Mucosa of rectum (tissue), 2 donors: Measurements from ENCODE around the gene NSD1.

Experiments
- H3K27ac ChIP-seq, 2 donors: one replicate each; pipeline ENCODE4 v1.7.0; 2013; ENCODE audit warnings: inconsistent platforms in 2 of 2, low read depth in 2 of 2, low read length in 2 of 2
- H3K27me3 ChIP-seq, 2 donors: one replicate each; pipeline ENCODE4 v1.7.0; 2013; ENCODE audit warnings: low read length in 2 of 2; ENCODE audit not compliant: control insufficient read depth in 2 of 2, insufficient read depth in 2 of 2
- H3K36me3 ChIP-seq, 2 donors: one replicate each; pipeline ENCODE4 v1.7.0; 2013; ENCODE audit warnings: low read length in 2 of 2; ENCODE audit not compliant: control insufficient read depth in 2 of 2, insufficient read depth in 2 of 2
- H3K4me1 ChIP-seq, 2 donors: one replicate each; pipeline ENCODE4 v1.7.0; 2013; ENCODE audit warnings: low read length in 2 of 2, mild to moderate bottlenecking in 1 of 2; ENCODE audit not compliant: control insufficient read depth in 2 of 2, insufficient read depth in 2 of 2
- H3K4me3 ChIP-seq, 2 donors: one replicate each; pipeline ENCODE4 v1.7.0; 2013; ENCODE audit warnings: low read length in 2 of 2
- H3K9ac ChIP-seq, 2 donors: one replicate each; pipeline ENCODE4 v1.7.0; 2013; ENCODE audit warnings: low read length in 2 of 2, low read depth in 1 of 2, mild to moderate bottlenecking in 1 of 2
- H3K9me3 ChIP-seq, 2 donors: one replicate each; pipeline ENCODE4 v1.7.0; 2013; ENCODE audit warnings: low read length in 2 of 2; ENCODE audit not compliant: control insufficient read depth in 2 of 2
- donor health status: healthy.
- donor health status: Normal muscosa, but diverticular disease.

NSD1 gene

GRCh38 chr5:177189965-177190364, 56.4 kb downstream of the NSD1 start:
- H3K27ac ChIP-seq = no peak overlapping the region
- H3K4me1 ChIP-seq = peaks cover 0 to 4% of the 10 kb centered on the region in 2 donors
- no peaks in the 10 kb centered on the region for H3K27me3 ChIP-seq
- no peak overlapping the region for H3K9ac ChIP-seq
- peaks cover 8 to 12% of the 10 kb centered on the region in 2 donors for H3K36me3 ChIP-seq
- H3K4me3 ChIP-seq = no peak overlapping the region
- H3K9me3 ChIP-seq = no peaks in the 10 kb centered on the region

- H3K27me3 ChIP-seq = no peaks in the 10 kb centered on the region
- H3K4me3 ChIP-seq = no peak overlapping the region
- no peaks in the 10 kb centered on the region for H3K4me1 ChIP-seq
- no peak overlapping the region for H3K27ac ChIP-seq
- peaks cover 21 to 27% of the 10 kb centered on the region in 2 donors for H3K36me3 ChIP-seq
- no peak overlapping the region for H3K9ac ChIP-seq
- no peaks in the 10 kb centered on the region for H3K9me3 ChIP-seq
These were observed 60.7 kb downstream of the NSD1 start for GRCh38 chr5:177194268-177194667.

GRCh38 chr5:177195307-177195952, 61.9 kb downstream of the NSD1 start:
- Histone ChIP-seq H3K4me1 (no peaks in the 10 kb centered on the region), H3K27me3 (no peaks in the 10 kb centered on the region), H3K9ac (no peak overlapping the region), H3K36me3 (peaks cover 21 to 32% of the 10 kb centered on the region in 2 donors), H3K27ac (no peak overlapping the region), H3K4me3 (no peak overlapping the region), H3K9me3 (no peaks in the 10 kb centered on the region)

GRCh38 chr5:177198738-177199137, 65.2 kb downstream of the NSD1 start:
- Histone ChIP-seq H3K9ac (no peak overlapping the region), H3K27me3 (no peaks in the 10 kb centered on the region), H3K4me3 (no peak overlapping the region), H3K9me3 (no peaks in the 10 kb centered on the region), H3K27ac (no peak overlapping the region), H3K36me3 (peaks cover 16 to 43% of the 10 kb centered on the region in 2 donors), H3K4me1 (no peaks in the 10 kb centered on the region)

GRCh38 chr5:177204281-177204680, 70.7 kb downstream of the NSD1 start:
- Histone ChIP-seq H3K4me3 (no peak overlapping the region), H3K27me3 (no peaks in the 10 kb centered on the region), H3K9me3 (no peaks in the 10 kb centered on the region), H3K27ac (no peak overlapping the region), H3K9ac (no peak overlapping the region), H3K36me3 (peaks cover 24 to 42% of the 10 kb centered on the region in 2 donors), H3K4me1 (no peaks in the 10 kb centered on the region)

- no peak overlapping the region for H3K4me3 ChIP-seq
- no peak overlapping the region for H3K27ac ChIP-seq
- H3K36me3 ChIP-seq = peaks cover 41 to 44% of the 10 kb centered on the region in 2 donors
- no peak overlapping the region for H3K9ac ChIP-seq
- H3K4me1 ChIP-seq = no peaks in the 10 kb centered on the region
- no peaks in the 10 kb centered on the region for H3K27me3 ChIP-seq
- H3K9me3 ChIP-seq = no peaks in the 10 kb centered on the region
These were observed 76.0 kb downstream of the NSD1 start for GRCh38 chr5:177209610-177210009.

- Histone ChIP-seq H3K4me1 (no peaks in the 10 kb centered on the region), H3K27me3 (no peaks in the 10 kb centered on the region), H3K36me3 (peaks cover 37 to 38% of the 10 kb centered on the region in 2 donors), H3K9me3 (no peaks in the 10 kb centered on the region), H3K4me3 (no peak overlapping the region), H3K9ac (no peak overlapping the region), H3K27ac (no peak overlapping the region)
These were observed 78.7 kb downstream of the NSD1 start for GRCh38 chr5:177212242-177212641.

GRCh38 chr5:177220576-177220975, 87.0 kb downstream of the NSD1 start:
- H3K9me3 ChIP-seq = no peaks in the 10 kb centered on the region
- H3K27ac ChIP-seq = no peak overlapping the region
- no peaks in the 10 kb centered on the region for H3K4me1 ChIP-seq
- H3K27me3 ChIP-seq = no peaks in the 10 kb centered on the region
- H3K36me3 ChIP-seq = peaks cover 0 to 7% of the 10 kb centered on the region in 2 donors
- H3K4me3 ChIP-seq = no peak overlapping the region
- no peak overlapping the region for H3K9ac ChIP-seq

- no peak overlapping the region for H3K9ac ChIP-seq
- no peaks in the 10 kb centered on the region for H3K9me3 ChIP-seq
- no peaks in the 10 kb centered on the region for H3K27me3 ChIP-seq
- peaks cover 4 to 5% of the 10 kb centered on the region in 2 donors for H3K36me3 ChIP-seq
- no peak overlapping the region for H3K27ac ChIP-seq
- no peak overlapping the region for H3K4me3 ChIP-seq
- H3K4me1 ChIP-seq = no peaks in the 10 kb centered on the region
These were observed 88.7 kb downstream of the NSD1 start for GRCh38 chr5:177222269-177222668.

GRCh38 chr5:177225798-177226197, 92.2 kb downstream of the NSD1 start:
- no peaks in the 10 kb centered on the region for H3K27me3 ChIP-seq
- no peak overlapping the region for H3K27ac ChIP-seq
- H3K9ac ChIP-seq = no peak overlapping the region
- no peak overlapping the region for H3K4me3 ChIP-seq
- H3K36me3 ChIP-seq = peaks cover 0 to 18% of the 10 kb centered on the region in 2 donors
- H3K9me3 ChIP-seq = no peaks in the 10 kb centered on the region
- H3K4me1 ChIP-seq = no peaks in the 10 kb centered on the region
